Measurements from ENCODE around the gene NAALADL2. TPM values are rescaled to one million over a fixed set of nuclear protein-coding genes. Genes with fewer than 3 reads are reported as not detected.

Gene NAALADL2
- total and polyA plus RNA-seq, 2 of the 4 experiments (the other 2 are of a cell fraction): 3.8 to 19.2 TPM

GRCh38 chr3:175003590-175003989, 144.5 kb downstream of the NAALADL2 start:
- Histone ChIP-seq H2AFZ (replicated peaks; ENCODE audit: low read length, poor library complexity) (no peak overlapping the region), H3K23ac (ENCODE audit: low read depth, low read length) (peak overlapping the region; percentile 80), H3K27ac (ENCODE audit: insufficient read depth, low read length) (peak overlapping the region; percentile 98), H3K4me1 (ENCODE audit: control insufficient read depth, insufficient read depth, low read length) (peaks cover 19% of the 10 kb centered on the region), H2AK5ac (ENCODE audit: low read depth, low read length) (peak overlapping the region; percentile 95), H3K56ac (ENCODE audit: extremely low read depth, insufficient read depth, low read length) (peak overlapping the region; percentile 96), H3K27me3 (ENCODE audit: control insufficient read depth, insufficient read depth, low read length) (no peaks in the 10 kb centered on the region), H4K8ac (ENCODE audit: low read depth in 2 of 2, low read length in 2 of 2) (peak overlapping the region; percentile 80 to 95), H3K36me3 (ENCODE audit: control insufficient read depth, insufficient read depth, low read length) (no peaks in the 10 kb centered on the region), H2BK5ac (ENCODE audit: low read depth, low read length, poor library complexity, severe bottlenecking) (peak overlapping the region; percentile 99), H4K20me1 (ENCODE audit: insufficient read depth, low read length) (no peaks in the 10 kb centered on the region), H4K5ac (ENCODE audit: low read depth, low read length) (peak overlapping the region; percentile 97), H2BK15ac (ENCODE audit: low read depth, low read length) (peak overlapping the region; percentile 81), H3K4ac (ENCODE audit: low read depth, low read length) (peak overlapping the region; percentile 95), H3K14ac (replicated peaks; ENCODE audit: low read depth, low read length) (peak overlapping the region; percentile 90), H3K79me1 (ENCODE audit: low read depth in 1 of 2, low read length in 2 of 2) (no peaks in the 10 kb centered on the region), H2BK120ac (ENCODE audit: low read depth, low read length) (peak overlapping the region; percentile 98), H3K4me3 (ENCODE audit: insufficient read depth, low read depth, low read length) (no peak overlapping the region), H2BK20ac (ENCODE audit: low read depth, low read length) (peak overlapping the region; percentile 99), H3K9me3 (ENCODE audit: control insufficient read depth, insufficient read depth, low read length) (no peaks in the 10 kb centered on the region), H3K18ac (ENCODE audit: low read depth, low read length) (peak overlapping the region; percentile 98), H3K9me1 (ENCODE audit: insufficient read depth, low read length) (no peaks in the 10 kb centered on the region), H2AK9ac (replicated peaks; ENCODE audit: low read depth, low read length, poor library complexity) (no peak overlapping the region), H3K4me2 (ENCODE audit: low read depth, low read length) (no peak overlapping the region), H3K9ac (ENCODE audit: low read depth, low read length) (no peak overlapping the region; the same call in 1 of the 2 replicates), H4K91ac (ENCODE audit: insufficient read depth, low read depth, low read length) (peak overlapping the region; percentile 97)
- intact Hi-C loops (cut with micrococcal nuclease) (loop anchor here (2.0 to 5.0 kb wide), 7 partner anchors 53 to 879 kb away; no protein-coding TSS in a partner anchor), in situ Hi-C loops (cut with MboI; ENCODE audit: low sequenced_read_pairs) (no loop called here), dilution Hi-C loops (cut with HindIII; ENCODE audit: low sequenced_read_pairs, unreplicated experiment) (no loop called here)
- TF ChIP-seq POLR2A (IDR thresholded peaks at IDR 0.05; ENCODE audit: low read depth, low read length): no peak
- no peak for TF ChIP-seq RAD21 (IDR thresholded peaks at IDR 0.05; ENCODE audit: low read length)
- no TSS peak for BruUV-seq (replicated peaks)
- ChIA-PET CTCF (no interaction called here), POLR2A (ENCODE audit: unreplicated experiment) (no interaction called here)
- no CpG with 5 or more reads among the region's 2 CpGs for WGBS, 2 experiments (ENCODE audit: extremely low coverage in 2 of 2, insufficient read length in 1 of 2)
- no peak for ATAC-seq (ENCODE audit: low read depth)
- DNase-seq: no peak

Measured in IMR-90 (cell line).